Panc1 (cell line): ENCODE results near the gene HOXA5. TPM values are rescaled to one million over a fixed set of nuclear protein-coding genes. Genes with fewer than 3 reads are reported as not detected.

Experiments
- ATAC-seq: fragments of 200-7000 bp; cut with Tn5 transposase; 2 replicates; pipeline ENCODE4 v1.9.1; 2020; ENCODE audit warnings: mild to moderate bottlenecking, moderate library complexity
- BruUV-seq: library from RNA; stranded (reverse); fragments of 400-500 nt; replicated peaks from 2 replicates; lab custom pipeline; 2021; lab: Mats Ljungman, UMichigan
- CTCF ChIA-PET: fragments of 300-600 bp; sonication (Branson Sonifier 250); formaldehyde crosslinking; loops from one replicate; lab custom pipeline; 2022; ENCODE audit warnings: antibody characterized with exemption; lab: Charles Lee
- POLR2A ChIA-PET: fragments of 300-600 bp; sonication (Branson Sonifier 250); formaldehyde crosslinking; loops from one replicate; lab custom pipeline; 2022; ENCODE audit warnings: antibody characterized with exemption; lab: Charles Lee
- DNase-seq: peaks from one replicate; pipeline ENCODE4 v3.0.0-alpha.2; 2010; ENCODE audit warnings: low read depth, low spot score
- H3K27ac ChIP-seq: 2 replicates; pipeline ENCODE4 v1.5.1; 2011; ENCODE audit warnings: mild to moderate bottlenecking, low read length, inconsistent platforms
- H3K27me3 ChIP-seq: fragments of 200-500 bp; sonication (Bioruptor generic); 2 replicates; pipeline ENCODE4 v1.6.0; 2014; ENCODE audit warnings: low read length, inconsistent platforms; ENCODE audit not compliant: control insufficient read depth, insufficient read depth
- H3K36me3 ChIP-seq: fragments of 200-500 bp; sonication (Bioruptor generic); 2 replicates; pipeline ENCODE4 v1.5.1; 2014; ENCODE audit warnings: inconsistent platforms, mild to moderate bottlenecking, low read length, moderate library complexity; ENCODE audit not compliant: control insufficient read depth, insufficient read depth
- H3K4me1 ChIP-seq: 2 replicates; pipeline ENCODE4 v1.5.1; 2011; ENCODE audit warnings: inconsistent platforms, mild to moderate bottlenecking, low read length, moderate library complexity; ENCODE audit not compliant: control insufficient read depth, insufficient read depth
- H3K4me3 ChIP-seq, 2 experiments: 2 replicates each; pipeline ENCODE4 v1.5.1; 2011 to 2012; ENCODE audit warnings: low read depth in 2 of 2, low read length in 2 of 2, mild to moderate bottlenecking in 2 of 2, inconsistent platforms in 1 of 2, moderate library complexity in 1 of 2
- H3K9me3 ChIP-seq: fragments of 200-500 bp; sonication (Bioruptor generic); 2 replicates; pipeline ENCODE4 v1.5.1; 2014; ENCODE audit warnings: low read depth, mild to moderate bottlenecking, inconsistent platforms, low read length, moderate library complexity; ENCODE audit not compliant: control insufficient read depth, insufficient read depth
- CTCF ChIP-seq: fragments of 450-650 bp; IDR thresholded peaks from 2 replicates; pipeline ENCODE4 v1.5.1; 2017; ENCODE audit warnings: mild to moderate bottlenecking
- POLR2AphosphoS5 ChIP-seq: IDR thresholded peaks from 2 replicates; pipeline ENCODE4 v1.6.1; 2012; ENCODE audit warnings: mild to moderate bottlenecking, low read depth, low read length, moderate library complexity
- REST ChIP-seq, 2 experiments: IDR thresholded peaks; 2 replicates each; pipeline ENCODE4 v1.6.1; 2011 to 2012; ENCODE audit warnings: low read depth in 2 of 2, control low read depth in 1 of 2, low read length in 1 of 2, mild to moderate bottlenecking in 1 of 2, moderate library complexity in 1 of 2; ENCODE audit not compliant: insufficient read depth in 1 of 2
- SIN3A ChIP-seq: IDR thresholded peaks from 2 replicates; pipeline ENCODE4 v1.6.1; 2012; ENCODE audit warnings: low read depth, mild to moderate bottlenecking, low read length, moderate library complexity, borderline replicate concordance; ENCODE audit not compliant: insufficient read depth
- TCF7L2 ChIP-seq: IDR thresholded peaks from 2 replicates; pipeline ENCODE4 v1.6.1; 2011; ENCODE audit warnings: mild to moderate bottlenecking, low read depth, low read length, inconsistent platforms
- in situ Hi-C: cut with HindIII; loops from 2 replicates; pipeline ENCODE4 v1.10.0; 2016; ENCODE audit warnings: low sequenced_read_pairs, low pct_unique_long_range_greater_than_20kb
- intact Hi-C: fragments of 100-400 bp; cut with micrococcal nuclease; formaldehyde crosslinking; loops from one replicate; pipeline ENCODE4 v1.10.0; 2022; ENCODE audit not compliant: unreplicated experiment
- total RNA-seq: library from RNA; stranded (reverse); gene quantifications from one replicate; pipeline ENCODE4 v1.2.1, GENCODE V29; 2021; ENCODE audit not compliant: unreplicated experiment

Gene HOXA5
- total RNA-seq, 1 experiment from 2014 or later = 3.9 TPM

GRCh38 chr7:27159266-27160144 is 16.0 kb upstream of the HOXA5 start:
- ATAC-seq (no peak), DNase-seq (no peak)
- TF ChIP-seq REST (IDR thresholded peaks at IDR 0.05; ENCODE audit: insufficient read depth in 1 of 2, low read depth in 2 of 2, low read length in 1 of 2) (no peak), SIN3A (no peak), TCF7L2 (no peak), POLR2AphosphoS5 (no peak), CTCF (no peak)
- ChIA-PET CTCF (interaction anchor here (0.5 to 1.2 kb wide), 3 partner anchors 316 to 866 kb away, joined by 3 to 4 read pairs (median 3); no protein-coding TSS in a partner anchor), POLR2A (interaction anchor here (0.6 kb wide), 1 partner anchor 167 kb away, joined by 5 read pairs; no protein-coding TSS in a partner anchor)
- in situ Hi-C loops (no loop called here), intact Hi-C loops (loop anchor here (2.0 to 5.0 kb wide), 2 partner anchors 477 to 782 kb away; no protein-coding TSS in a partner anchor)
- H3K4me1 ChIP-seq = 0 out of 2 replicates have a peak, but pooled peaks cover 3% of the 10 kb centered on the region
- no peak overlapping the region for H3K27ac ChIP-seq
- no peaks in the 10 kb centered on the region for H3K27me3 ChIP-seq
- H3K36me3 ChIP-seq = no peaks in the 10 kb centered on the region; the same call in 1 of the 2 replicates
- H3K9me3 ChIP-seq = no peaks in the 10 kb centered on the region
- no TSS peak for BruUV-seq
- no peak overlapping the region for H3K4me3 ChIP-seq

- DNase-seq = no peak
- BruUV-seq = no TSS peak
- in situ Hi-C loops (no loop called here), intact Hi-C loops (no loop called here)
- TF ChIP-seq POLR2AphosphoS5 = no peak
- no peak for TF ChIP-seq TCF7L2
- no peak for TF ChIP-seq REST (IDR thresholded peaks at IDR 0.05; ENCODE audit: insufficient read depth in 1 of 2, low read depth in 2 of 2, low read length in 1 of 2)
- no peak for TF ChIP-seq CTCF
- TF ChIP-seq SIN3A = no peak
- no peak overlapping the region for H3K27ac ChIP-seq
- no peaks in the 10 kb centered on the region for H3K27me3 ChIP-seq
- no peak overlapping the region for H3K4me3 ChIP-seq
- ChIA-PET CTCF (interaction anchor here (0.5 to 1.2 kb wide), 3 partner anchors 315 to 629 kb away, joined by 3 to 4 read pairs (median 3); no protein-coding TSS in a partner anchor), POLR2A (no interaction called here)
- no peaks in the 10 kb centered on the region for H3K9me3 ChIP-seq
- no peaks in the 10 kb centered on the region; the same call in 1 of the 2 replicates for H3K36me3 ChIP-seq
- 0 out of 2 replicates have a peak, but pooled peaks cover 3% of the 10 kb centered on the region for H3K4me1 ChIP-seq
- ATAC-seq = no peak
These were observed 15.2 kb upstream of the HOXA5 start for GRCh38 chr7:27158436-27159265.
